Body of pancreas (tissue), 4 donors: ENCODE data around the gene MAP4K4. TPM values are rescaled to one million over a fixed set of nuclear protein-coding genes. Genes with fewer than 3 reads are reported as not detected.

Source experiments
- ATAC-seq: fragments of 150-250 bp; one replicate; pipeline ENCODE4 v1.9.1; 2016
- DNase-seq, 4 donors: peaks; one replicate each; pipeline ENCODE4 v3.0.0-alpha.2; 2019
- H3K27ac ChIP-seq, 4 donors: fragments of 200-600 bp; sonication (generic); 1 replicate in 3 of 4; 2 replicates in 1 of 4; pipeline versions ENCODE4 v1.5.1 to v1.6.1; 2016 to 2019; ENCODE audit warnings: mild to moderate bottlenecking in 1 of 4, mixed read lengths in 1 of 4, moderate library complexity in 1 of 4
- H3K27me3 ChIP-seq, 2 donors: fragments of 200-600 bp; sonication (generic); one replicate each; pipeline ENCODE4 v1.6.0; 2016; ENCODE audit warnings: mild to moderate bottlenecking in 1 of 2
- H3K36me3 ChIP-seq, 2 donors: fragments of 200-600 bp; sonication (generic); replicated peaks in 1 of 2; 2 replicates each; pipeline ENCODE4 v1.5.1; 2016; ENCODE audit warnings: low read depth in 2 of 2; ENCODE audit not compliant: insufficient read depth in 1 of 2
- H3K4me1 ChIP-seq: fragments of 200-600 bp; sonication (generic); one replicate; pipeline ENCODE4 v1.6.0; 2016
- H3K4me3 ChIP-seq, 2 donors: fragments of 200-600 bp; sonication (generic); 1 replicate in 1 of 2; 2 replicates in 1 of 2; pipeline ENCODE4 v1.5.1; 2016 to 2019
- H3K9me3 ChIP-seq, 3 donors: fragments of 200-600 bp; sonication (generic); 1 replicate in 2 of 3; 2 replicates in 1 of 3; pipeline ENCODE4 v1.5.1; 2016
- POLR2A ChIP-seq, 3 donors: fragments of 450-650 bp; IDR thresholded peaks; one replicate each; pipeline ENCODE4 v1.6.1; 2016; ENCODE audit warnings: antibody characterized with exemption in 3 of 3, mild to moderate bottlenecking in 2 of 3
- WGBS, 2 donors: methylation state at CpG; one replicate each; pipeline ENCODE4 v1.1.5; 2017; 5-methylcytosine and 5-hydroxymethylcytosine counted together
- intact Hi-C: fragments of 100-400 bp; cut with DNase I; formaldehyde crosslinking; loops from one replicate; pipeline ENCODE4 v1.15.1; 2023
- total RNA-seq, 2 donors: library from RNA; depleted of rRNA; stranded (reverse); fragments of >200 nt; gene quantifications; one replicate each; pipeline ENCODE4 v1.1.0, GENCODE V29; 2016
- TF ChIP-seq, protein P1 (sequence below), 7 experiments: fragments of 450-650 bp in 4 of 7; fragments of 200-600 bp in 3 of 7; sonication (generic) in 3 of 7; IDR thresholded peaks; one replicate each; pipeline ENCODE4 v1.5.1; 2016 to 2019; ENCODE audit warnings: antibody characterized with exemption in 7 of 7

MAP4K4 gene
- total RNA-seq, 2 donors from 2014 or later = 22.1 to 25.1 TPM

DNA sequence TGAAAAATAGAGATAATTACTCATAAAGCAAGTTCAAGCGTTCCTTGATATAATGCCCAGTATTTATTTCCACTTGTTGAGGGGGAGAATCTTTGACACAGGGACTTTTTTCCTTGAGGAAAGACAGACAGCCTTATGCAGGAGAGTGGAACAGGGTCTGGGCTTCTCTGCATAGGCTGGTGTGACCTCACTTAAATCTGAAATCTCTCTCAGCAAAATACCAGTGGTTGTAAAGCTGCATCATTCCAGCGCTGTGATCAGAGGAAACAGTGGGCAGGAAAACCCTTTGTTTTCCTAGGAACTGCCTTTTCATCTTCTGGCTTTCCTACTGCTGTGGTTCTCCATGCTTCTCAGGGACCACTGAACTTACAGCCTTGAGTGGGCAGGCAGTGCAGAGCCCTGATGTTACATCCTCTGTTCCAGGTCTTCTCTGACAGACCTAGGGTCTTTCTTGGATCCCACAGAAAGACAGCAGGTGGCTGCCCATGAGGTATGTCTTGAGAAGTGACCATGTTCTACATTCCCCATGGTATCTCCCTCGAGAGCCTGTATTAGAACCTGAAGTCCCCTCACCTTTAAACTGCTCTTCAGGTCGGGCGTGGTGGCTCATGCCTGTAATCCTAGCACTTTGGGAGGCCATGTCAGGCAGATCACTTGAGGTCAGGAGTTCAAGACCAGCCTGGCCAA lies 17.6 kb upstream of the MAP4K4 start:
- H3K27ac ChIP-seq = no peak overlapping the region
- TF ChIP-seq, protein P1, sequence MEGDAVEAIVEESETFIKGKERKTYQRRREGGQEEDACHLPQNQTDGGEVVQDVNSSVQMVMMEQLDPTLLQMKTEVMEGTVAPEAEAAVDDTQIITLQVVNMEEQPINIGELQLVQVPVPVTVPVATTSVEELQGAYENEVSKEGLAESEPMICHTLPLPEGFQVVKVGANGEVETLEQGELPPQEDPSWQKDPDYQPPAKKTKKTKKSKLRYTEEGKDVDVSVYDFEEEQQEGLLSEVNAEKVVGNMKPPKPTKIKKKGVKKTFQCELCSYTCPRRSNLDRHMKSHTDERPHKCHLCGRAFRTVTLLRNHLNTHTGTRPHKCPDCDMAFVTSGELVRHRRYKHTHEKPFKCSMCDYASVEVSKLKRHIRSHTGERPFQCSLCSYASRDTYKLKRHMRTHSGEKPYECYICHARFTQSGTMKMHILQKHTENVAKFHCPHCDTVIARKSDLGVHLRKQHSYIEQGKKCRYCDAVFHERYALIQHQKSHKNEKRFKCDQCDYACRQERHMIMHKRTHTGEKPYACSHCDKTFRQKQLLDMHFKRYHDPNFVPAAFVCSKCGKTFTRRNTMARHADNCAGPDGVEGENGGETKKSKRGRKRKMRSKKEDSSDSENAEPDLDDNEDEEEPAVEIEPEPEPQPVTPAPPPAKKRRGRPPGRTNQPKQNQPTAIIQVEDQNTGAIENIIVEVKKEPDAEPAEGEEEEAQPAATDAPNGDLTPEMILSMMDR (IDR thresholded peaks at IDR 0.05) = no peak
- no peak for TF ChIP-seq POLR2A (IDR thresholded peaks at IDR 0.05)
- no peak overlapping the region for H3K4me3 ChIP-seq
- no peaks in the 10 kb centered on the region for H3K9me3 ChIP-seq
- 84 to 94% methylated on average over 3 to 5 of the region's 5 CpGs for WGBS, 2 donors
- DNase-seq (no peak), ATAC-seq (no peak)
- H3K4me1 ChIP-seq = no peaks in the 10 kb centered on the region
- no peaks in the 10 kb centered on the region for H3K36me3 ChIP-seq
- intact Hi-C loops = no loop called here
- no peaks in the 10 kb centered on the region for H3K27me3 ChIP-seq

DNA sequence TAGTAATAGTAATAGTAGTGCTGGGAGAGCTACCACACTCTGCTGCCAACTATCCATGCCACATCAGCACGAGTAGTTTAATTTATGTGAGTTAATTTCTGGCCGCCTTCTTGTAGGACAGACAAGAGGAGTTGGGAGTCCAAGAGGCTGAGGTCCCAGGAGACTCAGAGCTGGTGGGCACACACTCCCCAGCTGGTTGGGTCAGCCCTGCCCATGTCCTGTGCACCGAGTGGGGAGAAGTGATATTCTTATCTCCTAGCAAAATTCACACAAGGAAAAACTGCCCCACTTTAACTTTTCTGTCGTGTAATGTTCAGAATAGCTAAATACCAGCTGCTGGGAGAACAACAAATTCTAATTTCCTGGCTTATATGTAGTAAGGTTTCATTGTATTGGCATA lies 15.2 kb upstream of the MAP4K4 start:
- Histone ChIP-seq H3K36me3 (no peaks in the 10 kb centered on the region), H3K4me3 (no peak overlapping the region), H3K27me3 (no peaks in the 10 kb centered on the region), H3K27ac (no peak overlapping the region), H3K4me1 (no peaks in the 10 kb centered on the region), H3K9me3 (no peaks in the 10 kb centered on the region)
- TF ChIP-seq, protein P1 (IDR thresholded peaks at IDR 0.05) = no peak
- no peak for TF ChIP-seq POLR2A (IDR thresholded peaks at IDR 0.05)
- 71 to 79% methylated on average over 4 of the region's 4 CpGs for WGBS, 2 donors
- DNase-seq (no peak), ATAC-seq (no peak)
- intact Hi-C loops = no loop called here

- ATAC-seq = no peak
- TF ChIP-seq, protein P1 (IDR thresholded peaks at IDR 0.05) = no peak
- DNase-seq = no peak
- Histone ChIP-seq H3K27me3 (no peaks in the 10 kb centered on the region), H3K36me3 (no peaks in the 10 kb centered on the region), H3K9me3 (no peaks in the 10 kb centered on the region), H3K27ac (no peak overlapping the region), H3K4me3 (no peak overlapping the region), H3K4me1 (no peaks in the 10 kb centered on the region)
- intact Hi-C loops = no loop called here
- WGBS, 2 donors = 79 to 82% methylated on average over 4 of the region's 4 CpGs
Measured at GRCh38 chr2:101684313-101684712, 13.2 kb upstream of the MAP4K4 start.

GRCh38 chr2:101688261-101688660 lies 9.2 kb upstream of the MAP4K4 start:
- Histone ChIP-seq H3K4me3 (no peak overlapping the region), H3K27me3 (no peaks in the 10 kb centered on the region), H3K36me3 (no peaks in the 10 kb centered on the region), H3K4me1 (no peaks in the 10 kb centered on the region), H3K27ac (no peak overlapping the region), H3K9me3 (no peaks in the 10 kb centered on the region)
- DNase-seq (no peak), ATAC-seq (no peak)
- intact Hi-C loops = no loop called here
- TF ChIP-seq, protein P1 (IDR thresholded peaks at IDR 0.05) = no peak
- no peak for TF ChIP-seq POLR2A (IDR thresholded peaks at IDR 0.05)
- 87 to 95% methylated on average over 5 of the region's 5 CpGs for WGBS, 2 donors
